CD4-positive, alpha-beta T cell treated with Interleukin-15 for 4 hours (primary cell): ENCODE data around the gene ACP7.
"Not testable (repeated sequence)": the region's sequence is repeated elsewhere in the genome, so short reads cannot be mapped to it uniquely, and the experiment has no call there.

Experiments used
- DNase-seq: peaks from one replicate; pipeline ENCODE4 v3.0.0-alpha.2; 2020; ENCODE audit warnings: low spot score

The ACP7 gene

DNA sequence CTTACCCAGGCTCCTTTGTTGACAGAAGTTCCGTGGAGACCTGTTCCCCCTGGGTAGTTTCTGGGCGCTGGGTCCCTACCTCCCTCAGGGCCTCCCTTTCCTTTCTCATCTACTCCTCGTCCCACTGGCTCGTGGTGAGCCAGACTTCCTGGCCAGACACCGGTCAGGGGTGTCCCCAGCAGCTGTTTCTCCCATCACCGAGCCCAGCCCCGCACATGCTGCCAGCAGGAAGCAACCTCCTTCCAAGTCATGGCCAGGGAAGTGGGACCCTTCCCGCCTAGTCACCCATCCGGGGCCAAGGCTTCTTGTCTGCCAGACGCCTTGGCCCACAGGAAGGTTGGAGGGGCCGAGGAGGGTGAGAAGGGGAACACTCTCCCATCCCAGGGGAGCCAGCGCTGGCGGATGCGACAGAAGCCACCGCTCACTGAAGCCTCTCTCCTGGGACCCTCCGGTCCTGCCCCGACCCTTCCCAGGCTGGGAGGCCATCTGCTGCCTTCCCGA lies 47.1 kb downstream of the ACP7 start:
- no peak for DNase-seq

GRCh38 chr19:39132344-39132969 lies 48.3 kb downstream of the ACP7 start:
- no peak for DNase-seq

- no peak for DNase-seq
Measured at GRCh38 chr19:39133431-39134270, 49.5 kb downstream of the ACP7 start.

DNA sequence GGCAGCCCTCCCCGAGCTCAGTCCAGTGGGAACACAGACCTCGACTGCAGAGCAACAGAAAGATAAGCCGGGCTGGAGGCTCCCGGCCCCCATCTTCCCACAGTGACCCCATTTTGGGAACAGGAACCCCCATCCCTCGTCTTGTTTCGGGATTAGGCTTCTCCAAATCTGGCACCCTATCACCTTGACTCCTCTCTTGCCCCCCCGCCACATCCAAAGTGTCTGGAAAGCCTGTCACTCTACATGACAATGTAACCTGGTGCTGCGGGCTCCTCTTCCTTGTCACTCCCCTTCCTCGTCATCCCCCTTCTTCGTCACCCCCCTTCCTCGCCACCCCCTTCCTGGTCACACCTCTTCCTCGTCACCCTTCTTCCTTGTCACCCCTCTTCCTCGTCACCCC lies 51.5 kb downstream of the ACP7 start:
- DNase-seq, result no peak

DNA sequence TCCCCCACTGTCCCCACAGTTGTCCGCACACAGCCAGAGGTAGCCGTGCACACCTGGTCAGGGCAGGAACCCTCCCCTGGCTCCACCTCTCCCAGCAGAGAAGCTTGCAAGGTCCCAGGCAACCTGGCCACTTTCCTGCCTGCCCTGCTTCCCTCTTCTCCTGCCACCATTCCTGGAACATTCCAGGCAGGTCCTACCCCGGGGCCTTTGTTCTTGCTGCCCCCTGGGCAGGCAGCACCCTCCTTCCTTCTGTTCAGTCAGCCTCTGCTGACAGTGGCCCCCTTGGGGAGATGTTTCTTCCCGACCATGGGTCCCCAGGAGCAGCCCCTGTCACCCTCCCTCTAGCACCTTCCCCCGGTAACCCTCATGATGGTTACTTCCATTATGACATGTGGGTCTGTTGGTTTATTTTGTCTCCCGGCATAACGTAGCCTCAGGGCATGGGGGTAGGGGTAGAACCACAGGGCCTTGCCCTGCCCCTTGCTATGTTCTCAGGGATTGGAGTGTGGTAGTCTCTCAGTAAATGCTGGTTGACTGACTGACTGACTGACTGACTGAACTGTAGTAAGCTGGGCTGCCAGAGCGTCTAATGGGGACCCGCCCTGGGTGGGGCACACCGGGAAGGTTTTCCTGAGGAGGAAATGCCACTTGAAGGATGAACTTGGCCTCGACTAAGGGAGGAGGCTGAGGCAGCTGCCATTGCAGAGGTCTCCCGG lies 52.2 kb downstream of the ACP7 start:
- DNase-seq, result no peak

GRCh38 chr19:39137131-39137530 lies 53.0 kb downstream of the ACP7 start:
- DNase-seq, result no peak

DNA sequence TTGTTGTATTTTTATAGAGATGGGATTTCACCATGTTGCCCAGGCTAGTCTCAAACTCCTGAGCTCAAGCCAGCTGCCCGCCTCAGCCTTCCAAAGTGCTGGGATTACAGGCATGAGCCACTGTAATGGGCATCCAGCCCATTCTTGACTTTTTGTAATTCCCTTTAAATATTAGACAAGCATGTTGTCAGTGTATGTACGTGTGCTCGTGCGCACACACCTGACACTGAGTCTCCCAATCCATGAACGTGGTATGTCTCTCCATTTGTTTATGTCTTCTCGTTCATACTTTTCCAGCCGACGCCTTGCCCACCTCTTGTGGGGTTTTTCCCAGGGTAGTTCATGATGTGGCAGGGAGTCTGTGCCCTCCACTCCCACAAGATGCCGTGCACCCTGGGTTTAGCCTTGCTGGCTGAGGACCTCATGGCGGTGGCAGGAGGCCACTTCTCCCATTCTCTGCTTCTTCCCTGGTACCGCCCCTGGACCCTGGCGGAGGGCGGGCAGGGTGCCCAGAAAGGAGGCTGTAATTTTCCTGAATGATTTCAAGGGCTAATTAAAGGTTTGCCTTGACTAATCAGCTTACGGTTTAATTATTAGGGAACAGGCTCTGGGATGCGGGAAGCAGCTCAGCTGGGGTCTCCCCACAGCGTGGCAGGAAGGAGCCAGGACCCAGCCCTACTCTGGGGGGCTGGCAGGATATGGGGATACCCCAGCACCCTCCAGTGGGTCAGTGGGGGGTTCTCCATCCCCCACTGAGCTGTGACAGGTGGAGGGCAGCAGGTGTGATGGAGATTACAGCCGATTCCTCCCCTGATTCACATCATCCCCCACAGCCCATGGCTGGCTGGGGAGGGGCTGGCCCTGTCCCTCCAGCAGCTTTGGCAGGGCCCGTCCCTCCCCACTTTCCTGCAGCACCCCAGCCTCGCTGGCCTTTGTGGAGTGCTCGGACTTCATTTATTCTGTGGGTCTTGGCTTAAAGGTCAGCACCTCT lies 54.3 kb downstream of the ACP7 start:
- no peak for DNase-seq

DNA sequence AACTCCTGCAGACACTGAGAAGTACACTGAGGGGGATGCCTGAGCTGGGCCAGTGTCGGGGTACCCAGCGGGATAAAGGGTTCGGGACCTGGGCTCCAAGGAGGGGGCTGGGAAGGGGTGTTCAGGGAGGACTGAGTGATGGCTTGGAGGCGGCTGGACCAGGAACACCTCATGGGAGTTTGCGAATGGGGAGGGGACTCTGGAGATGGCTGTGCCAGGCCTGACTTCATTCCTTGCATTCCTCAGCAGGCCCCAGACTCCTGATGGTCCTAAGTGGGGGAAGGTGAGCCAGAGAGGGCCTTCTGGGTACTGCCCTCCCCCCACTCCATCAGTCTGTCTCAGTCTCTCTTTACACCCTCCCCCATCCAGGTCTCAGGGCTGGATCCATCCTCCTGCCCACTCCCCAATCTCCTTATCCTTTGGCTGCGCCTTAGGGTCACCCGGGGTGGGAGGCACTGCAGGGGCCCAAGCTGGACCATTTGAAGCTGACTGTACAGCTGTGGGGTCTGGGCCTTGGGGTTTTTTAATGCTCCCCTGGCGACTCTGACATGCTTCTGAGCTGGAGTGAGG lies 55.2 kb downstream of the ACP7 start:
- no peak for DNase-seq

GRCh38 chr19:39139971-39140453 lies 55.8 kb downstream of the ACP7 start:
- no peak for DNase-seq

- no peak for DNase-seq
Measured at GRCh38 chr19:39140594-39140993, 56.4 kb downstream of the ACP7 start.

DNA sequence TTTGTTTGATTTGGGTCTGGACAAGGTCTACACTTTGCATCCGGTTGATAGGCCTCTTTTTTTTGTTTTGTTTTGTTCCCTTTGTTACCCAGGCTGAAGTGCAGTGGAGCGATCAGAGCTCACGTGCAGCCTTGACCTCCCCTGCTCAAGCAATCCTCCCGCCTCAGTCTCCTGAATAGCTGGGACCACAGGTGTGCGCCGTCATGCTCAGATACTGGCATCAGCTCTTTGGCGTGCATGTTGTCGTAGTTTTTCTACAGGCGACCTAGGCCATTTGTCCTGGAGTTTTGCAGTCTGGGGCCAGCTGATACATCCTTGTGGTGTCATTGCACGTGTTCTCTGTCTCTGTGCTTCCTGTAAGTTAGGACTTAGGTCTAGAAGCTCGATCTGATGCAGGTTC lies 57.8 kb downstream of the ACP7 start:
- no peak for DNase-seq

- no peak for DNase-seq
Measured at GRCh38 chr19:39142630-39143029, 58.5 kb downstream of the ACP7 start.

- DNase-seq, result not testable (repeated sequence)
Measured at GRCh38 chr19:39143757-39144289, 59.7 kb downstream of the ACP7 start.

DNA sequence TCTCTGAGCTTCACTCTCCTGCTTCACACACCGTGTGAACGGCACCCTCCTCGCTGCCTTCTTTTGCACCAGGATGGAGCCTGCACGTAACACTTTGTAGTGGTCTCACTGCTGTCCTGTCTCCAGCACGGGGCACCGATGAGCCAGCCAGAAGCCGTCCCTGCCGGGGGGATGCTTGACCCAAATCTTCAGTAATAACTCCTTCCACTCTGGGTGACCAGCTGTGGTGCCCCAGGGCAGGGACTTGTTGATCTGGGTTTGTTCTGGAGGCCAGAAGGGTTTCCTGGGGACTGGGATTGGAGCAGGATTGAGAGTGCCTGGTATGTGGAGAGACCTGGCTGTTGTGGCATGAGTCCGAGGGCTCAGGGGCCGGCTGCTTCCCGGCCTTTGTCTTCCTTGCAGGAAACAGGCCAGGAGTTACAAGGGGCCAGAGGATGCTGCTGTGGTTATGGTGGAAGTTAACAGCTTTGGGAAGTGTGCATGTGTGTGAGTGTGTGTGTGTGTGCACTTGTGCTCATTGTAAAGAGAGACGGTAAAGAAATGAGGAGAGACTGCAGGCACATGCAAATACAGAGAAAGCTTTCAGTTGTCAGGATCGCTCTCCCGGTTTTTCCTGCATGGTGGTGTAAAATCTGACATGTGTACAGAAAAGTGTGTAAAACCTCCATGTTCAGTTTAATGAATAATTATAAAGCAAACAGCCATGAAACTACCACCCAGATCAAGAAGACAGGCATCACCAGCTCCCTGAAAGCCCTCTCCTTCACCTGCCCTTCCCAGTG lies 60.3 kb downstream of the ACP7 start:
- no peak for DNase-seq

DNA sequence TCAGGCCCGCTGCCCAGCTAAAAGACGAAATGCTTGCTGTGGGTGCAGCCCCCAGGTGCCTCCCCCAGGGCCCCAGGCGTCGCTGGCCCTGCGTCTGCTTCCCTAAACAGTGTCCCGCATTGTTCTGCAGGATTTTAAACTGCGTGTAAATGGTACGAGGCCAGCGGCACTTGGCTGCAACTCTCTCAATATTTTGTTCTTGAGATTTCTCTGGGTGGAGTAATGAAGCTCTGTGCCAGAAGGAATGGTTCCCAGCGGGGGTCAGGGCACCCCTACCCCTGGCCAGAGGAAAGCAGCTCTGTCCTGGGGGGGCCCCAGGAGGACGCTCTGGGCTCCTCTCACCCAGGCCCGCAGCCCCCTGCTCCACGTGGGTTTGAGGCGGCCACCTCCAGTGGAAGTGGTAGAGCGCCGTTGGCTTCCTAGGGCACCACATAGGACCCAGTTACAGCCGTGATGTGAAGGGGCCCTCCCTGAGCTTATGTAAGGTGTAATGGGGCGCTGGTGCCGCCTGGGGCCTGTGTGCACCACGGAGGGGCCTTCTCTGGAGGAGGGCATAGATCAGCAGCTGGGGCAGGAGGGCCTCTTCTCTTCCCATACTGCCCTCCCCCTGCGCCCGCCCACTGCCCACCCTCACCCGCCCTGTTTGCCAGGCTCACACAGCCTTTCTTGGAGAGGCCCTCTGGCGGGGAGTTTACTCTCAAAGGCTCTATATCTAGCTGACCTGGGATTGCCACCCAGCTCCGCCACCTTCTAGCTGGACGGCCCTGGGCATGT lies 61.2 kb downstream of the ACP7 start:
- DNase-seq, result no peak

- no peak for DNase-seq
Measured at GRCh38 chr19:39146091-39146490, 61.9 kb downstream of the ACP7 start.

GRCh38 chr19:39146686-39147450 lies 62.7 kb downstream of the ACP7 start:
- no peak for DNase-seq

DNA sequence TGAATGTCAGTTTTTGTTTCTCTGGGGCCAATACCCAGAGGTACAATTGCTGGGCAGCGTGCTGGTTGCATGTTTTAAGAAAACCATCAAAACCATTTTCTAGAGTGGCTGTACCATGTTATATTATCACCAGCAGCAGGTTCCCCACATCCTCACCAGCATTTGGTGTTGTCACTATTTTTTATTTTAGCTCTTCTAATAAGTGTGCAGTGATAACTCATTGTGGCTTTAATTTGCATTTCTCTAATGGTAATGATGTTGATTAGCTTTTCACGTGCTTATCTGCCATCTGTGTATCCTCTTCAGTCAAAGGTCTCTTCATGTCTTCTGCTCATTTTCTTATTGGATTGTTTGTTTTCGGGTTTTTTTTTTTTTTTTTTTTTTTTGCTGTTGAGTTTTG lies 63.3 kb downstream of the ACP7 start:
- DNase-seq, result no peak
